Measurements from ENCODE around the gene RNF14. TPM values are rescaled to one million over a fixed set of nuclear protein-coding genes. Genes with fewer than 3 reads are reported as not detected.

Gene RNF14
- total RNA-seq, 2 donors from 2014 or later, result 27.5 to 33.0 TPM

GRCh38 chr5:141923448-141924313, 45.2 kb upstream of the RNF14 start, which contains the start of gene DELE1:
TSS of gene DELE1 (plus strand) at chr5:141923871. CDS start at chr5:141923942, 71 bp downstream.
- Histone ChIP-seq H3K9me3 (ENCODE audit: control insufficient read depth, low read length) (no peaks in the 10 kb centered on the region), H3K4me1 (ENCODE audit: control insufficient read depth, insufficient read depth, low read length) (no peaks in the 10 kb centered on the region), H3K27ac (ENCODE audit: low read depth, low read length) (peak within 1 kb of the TSS; percentile 88), H3K36me3 (ENCODE audit: control insufficient read depth, insufficient read depth, low read length) (peaks cover 34% of the 10 kb centered on the region), H3K27me3 (ENCODE audit: control insufficient read depth, insufficient read depth, low read length, poor library complexity, severe bottlenecking) (no peaks in the 10 kb centered on the region), H3K4me3 (ENCODE audit: low read length) (peak within 1 kb of the TSS; percentile 97), H3K9ac (ENCODE audit: extremely low read depth, low read length, poor library complexity, severe bottlenecking) (peak within 1 kb of the TSS; percentile 78)
- peaks cover 6% of the 10 kb centered on the region for H3K4me1 Mint-ChIP-seq
- no peaks in the 10 kb centered on the region for H3K9me3 Mint-ChIP-seq
- peak within 1 kb of the TSS; percentile 89 for H3K4me3 Mint-ChIP-seq
- H3K27ac Mint-ChIP-seq, result peak within 1 kb of the TSS; percentile 97
- peaks cover 35% of the 10 kb centered on the region for H3K36me3 Mint-ChIP-seq (ENCODE audit: low read depth)
- no peaks in the 10 kb centered on the region for H3K27me3 Mint-ChIP-seq (ENCODE audit: insufficient read depth)
- 0 to 1% methylated on average over 28 to 53 of the region's 53 CpGs for WGBS, 2 experiments (ENCODE audit: insufficient coverage in 1 of 2, insufficient read length in 1 of 2)
- DNase-seq, result peak; percentile 97
- TF ChIP-seq CTCF (conservative IDR thresholded peaks at IDR 0.05), result no peak

GRCh38 chr5:141926434-141926833, 42.5 kb upstream of the RNF14 start:
- peaks cover 14% of the 10 kb centered on the region for H3K4me1 Mint-ChIP-seq
- Histone ChIP-seq H3K27me3 (ENCODE audit: control insufficient read depth, insufficient read depth, low read length, poor library complexity, severe bottlenecking) (no peaks in the 10 kb centered on the region), H3K36me3 (ENCODE audit: control insufficient read depth, insufficient read depth, low read length) (peaks cover 52% of the 10 kb centered on the region), H3K4me1 (ENCODE audit: control insufficient read depth, insufficient read depth, low read length) (peaks cover 8% of the 10 kb centered on the region), H3K27ac (ENCODE audit: low read depth, low read length) (no peak overlapping the region), H3K9ac (ENCODE audit: extremely low read depth, low read length, poor library complexity, severe bottlenecking) (no peak overlapping the region), H3K4me3 (ENCODE audit: low read length) (no peak overlapping the region), H3K9me3 (ENCODE audit: control insufficient read depth, low read length) (no peaks in the 10 kb centered on the region)
- no peaks in the 10 kb centered on the region for H3K9me3 Mint-ChIP-seq
- H3K4me3 Mint-ChIP-seq, result no peak overlapping the region
- WGBS, 2 experiments (ENCODE audit: insufficient coverage in 1 of 2, insufficient read length in 1 of 2), result 95 to 96% methylated on average over 2 of the region's 2 CpGs
- H3K36me3 Mint-ChIP-seq (ENCODE audit: low read depth), result peaks cover 57% of the 10 kb centered on the region
- no peak for DNase-seq
- H3K27me3 Mint-ChIP-seq (ENCODE audit: insufficient read depth), result no peaks in the 10 kb centered on the region
- no peak for TF ChIP-seq CTCF (conservative IDR thresholded peaks at IDR 0.05)
- no peak overlapping the region for H3K27ac Mint-ChIP-seq

- DNase-seq, result no peak
- H3K4me3 ChIP-seq (ENCODE audit: low read length), result no peak overlapping the region
- H3K9me3 ChIP-seq (ENCODE audit: control insufficient read depth, low read length), result no peaks in the 10 kb centered on the region
- peaks cover 8% of the 10 kb centered on the region for H3K4me1 ChIP-seq (ENCODE audit: control insufficient read depth, insufficient read depth, low read length)
- no peak overlapping the region for H3K9ac ChIP-seq (ENCODE audit: extremely low read depth, low read length, poor library complexity, severe bottlenecking)
- peaks cover 65% of the 10 kb centered on the region for H3K36me3 ChIP-seq (ENCODE audit: control insufficient read depth, insufficient read depth, low read length)
- 93 to 95% methylated on average over 7 to 8 of the region's 8 CpGs for WGBS, 2 experiments (ENCODE audit: insufficient coverage in 1 of 2, insufficient read length in 1 of 2)
- Mint-ChIP-seq H3K27me3 (ENCODE audit: insufficient read depth) (no peaks in the 10 kb centered on the region), H3K4me1 (peaks cover 12% of the 10 kb centered on the region), H3K27ac (no peak overlapping the region), H3K9me3 (no peaks in the 10 kb centered on the region), H3K4me3 (no peak overlapping the region), H3K36me3 (ENCODE audit: low read depth) (peaks cover 67% of the 10 kb centered on the region)
- no peak overlapping the region for H3K27ac ChIP-seq (ENCODE audit: low read depth, low read length)
- no peaks in the 10 kb centered on the region for H3K27me3 ChIP-seq (ENCODE audit: control insufficient read depth, insufficient read depth, low read length, poor library complexity, severe bottlenecking)
- no peak for TF ChIP-seq CTCF (conservative IDR thresholded peaks at IDR 0.05)
Measured at GRCh38 chr5:141928051-141928450, 40.9 kb upstream of the RNF14 start.
